Neutrophil (primary cell): Measurements from ENCODE around the gene OLFM1.

Experiments
- H3K27ac ChIP-seq: fragments of 200-600 bp; sonication (generic); 2 replicates; pipeline ENCODE4 v1.5.1; 2016; ENCODE audit warnings: mild to moderate bottlenecking, moderate library complexity
- H3K27me3 ChIP-seq: fragments of 200-600 bp; sonication (generic); 2 replicates; pipeline ENCODE4 v1.6.0; 2016; ENCODE audit warnings: mild to moderate bottlenecking
- H3K36me3 ChIP-seq: fragments of 200-600 bp; sonication (generic); 2 replicates; pipeline ENCODE4 v1.5.1; 2017
- H3K4me1 ChIP-seq, 2 experiments: fragments of 200-600 bp in 1 of 2; sonication (generic) in 1 of 2; 1 replicate in 1 of 2; 2 replicates in 1 of 2; pipeline versions ENCODE4 v1.5.1 to v1.6.1; 2013 to 2016; ENCODE audit warnings: low read depth in 1 of 2, low read length in 1 of 2, mild to moderate bottlenecking in 1 of 2, moderate library complexity in 1 of 2; ENCODE audit not compliant: control insufficient read depth in 1 of 2, insufficient read depth in 1 of 2
- H3K4me3 ChIP-seq, 2 experiments: fragments of 200-600 bp in 1 of 2; sonication (generic) in 1 of 2; 1 replicate in 1 of 2; 2 replicates in 1 of 2; pipeline ENCODE4 v1.5.1; 2013 to 2016; ENCODE audit warnings: low read depth in 1 of 2, low read length in 1 of 2, mild to moderate bottlenecking in 1 of 2, moderate library complexity in 1 of 2
- H3K9me3 ChIP-seq: fragments of 200-600 bp; sonication (generic); 2 replicates; pipeline ENCODE4 v1.5.1; 2016
- CTCF ChIP-seq: fragments of 200-600 bp; sonication (generic); IDR thresholded peaks from 2 replicates; pipeline ENCODE4 v1.5.1; 2016; ENCODE audit warnings: antibody characterized with exemption

Gene OLFM1

DNA sequence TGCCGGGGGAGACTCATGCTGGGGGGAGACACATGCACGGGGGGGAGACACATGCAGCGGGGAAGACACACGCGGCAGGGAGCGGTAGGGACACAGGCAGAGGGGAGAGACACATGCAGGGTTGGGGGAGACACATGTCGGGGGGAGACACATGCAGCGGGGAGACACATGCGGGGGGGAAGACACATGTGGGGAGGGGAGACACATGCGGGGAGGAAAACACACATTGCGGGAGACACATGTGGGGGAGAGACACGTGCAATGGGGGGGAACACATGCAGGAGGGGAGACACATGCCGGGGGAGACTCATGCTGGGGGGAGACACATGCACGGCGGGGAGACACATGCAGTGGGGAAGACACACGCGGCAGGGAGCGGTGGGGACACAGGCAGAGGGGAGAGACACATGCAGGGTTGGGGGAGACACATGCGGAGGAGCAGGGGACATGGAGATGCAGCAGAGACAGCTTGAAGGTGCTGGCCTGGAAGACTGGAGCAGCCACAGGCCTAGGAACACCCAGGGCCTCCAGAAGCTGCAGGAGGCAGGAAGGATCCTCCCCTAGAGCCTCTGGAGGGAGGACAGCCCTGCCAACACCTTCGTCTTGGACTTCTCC lies 20.3 kb upstream of the OLFM1 start:
- Histone ChIP-seq H3K27me3 (peaks cover 44% of the 10 kb centered on the region), H3K4me3 (no peak overlapping the region), H3K9me3 (no peaks in the 10 kb centered on the region), H3K36me3 (no peaks in the 10 kb centered on the region), H3K4me1 (no peaks in the 10 kb centered on the region), H3K27ac (no peak overlapping the region)
- no peak for TF ChIP-seq CTCF

- H3K36me3 ChIP-seq = no peaks in the 10 kb centered on the region
- H3K4me1 ChIP-seq = no peaks in the 10 kb centered on the region
- peaks cover 56% of the 10 kb centered on the region for H3K27me3 ChIP-seq
- H3K9me3 ChIP-seq = no peaks in the 10 kb centered on the region
- H3K4me3 ChIP-seq = no peak overlapping the region
- TF ChIP-seq CTCF = no peak
- no peak overlapping the region for H3K27ac ChIP-seq
Measured at GRCh38 chr9:135068776-135069415, 18.6 kb upstream of the OLFM1 start.

DNA sequence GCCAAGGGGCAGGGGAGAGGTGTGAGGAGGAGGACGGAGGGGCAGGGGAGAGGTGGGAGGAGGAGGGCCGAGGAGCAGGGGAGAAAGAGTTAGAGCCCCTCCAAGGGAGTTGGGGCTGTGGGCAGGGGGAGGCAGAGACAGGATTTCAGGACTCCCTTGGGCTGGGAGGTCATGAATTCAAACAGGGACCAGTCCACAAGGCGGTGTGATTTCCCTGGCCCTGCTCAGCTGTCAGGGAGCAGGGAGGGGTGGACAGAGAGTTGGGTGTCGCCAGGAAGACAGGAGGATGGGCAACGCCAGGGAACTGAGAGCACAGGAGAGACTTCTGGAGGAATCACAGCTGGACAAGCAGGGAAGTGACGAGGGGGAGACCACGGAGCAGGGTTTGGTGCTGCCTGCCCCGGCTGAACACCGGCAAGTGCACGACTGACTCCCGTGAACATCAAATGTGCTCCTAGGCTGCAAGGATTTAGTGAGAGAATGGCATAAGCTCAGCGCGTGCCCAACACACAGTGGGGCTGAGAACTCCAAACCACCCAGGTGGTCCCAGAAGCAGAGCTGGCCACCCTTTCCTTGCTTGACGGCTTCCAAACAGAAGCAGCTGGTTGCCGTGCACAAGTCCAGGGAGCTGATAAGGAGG lies 17.8 kb upstream of the OLFM1 start:
- H3K9me3 ChIP-seq = no peaks in the 10 kb centered on the region
- no peak for TF ChIP-seq CTCF
- H3K27me3 ChIP-seq = peaks cover 64% of the 10 kb centered on the region
- H3K4me1 ChIP-seq = no peaks in the 10 kb centered on the region
- no peaks in the 10 kb centered on the region for H3K36me3 ChIP-seq
- no peak overlapping the region for H3K27ac ChIP-seq
- H3K4me3 ChIP-seq = no peak overlapping the region

- no peaks in the 10 kb centered on the region for H3K4me1 ChIP-seq
- TF ChIP-seq CTCF = no peak
- H3K4me3 ChIP-seq = no peak overlapping the region
- H3K27me3 ChIP-seq = peaks cover 71% of the 10 kb centered on the region
- H3K9me3 ChIP-seq = no peaks in the 10 kb centered on the region
- H3K36me3 ChIP-seq = no peaks in the 10 kb centered on the region
- H3K27ac ChIP-seq = no peak overlapping the region
Measured at GRCh38 chr9:135070198-135070951, 17.1 kb upstream of the OLFM1 start.

DNA sequence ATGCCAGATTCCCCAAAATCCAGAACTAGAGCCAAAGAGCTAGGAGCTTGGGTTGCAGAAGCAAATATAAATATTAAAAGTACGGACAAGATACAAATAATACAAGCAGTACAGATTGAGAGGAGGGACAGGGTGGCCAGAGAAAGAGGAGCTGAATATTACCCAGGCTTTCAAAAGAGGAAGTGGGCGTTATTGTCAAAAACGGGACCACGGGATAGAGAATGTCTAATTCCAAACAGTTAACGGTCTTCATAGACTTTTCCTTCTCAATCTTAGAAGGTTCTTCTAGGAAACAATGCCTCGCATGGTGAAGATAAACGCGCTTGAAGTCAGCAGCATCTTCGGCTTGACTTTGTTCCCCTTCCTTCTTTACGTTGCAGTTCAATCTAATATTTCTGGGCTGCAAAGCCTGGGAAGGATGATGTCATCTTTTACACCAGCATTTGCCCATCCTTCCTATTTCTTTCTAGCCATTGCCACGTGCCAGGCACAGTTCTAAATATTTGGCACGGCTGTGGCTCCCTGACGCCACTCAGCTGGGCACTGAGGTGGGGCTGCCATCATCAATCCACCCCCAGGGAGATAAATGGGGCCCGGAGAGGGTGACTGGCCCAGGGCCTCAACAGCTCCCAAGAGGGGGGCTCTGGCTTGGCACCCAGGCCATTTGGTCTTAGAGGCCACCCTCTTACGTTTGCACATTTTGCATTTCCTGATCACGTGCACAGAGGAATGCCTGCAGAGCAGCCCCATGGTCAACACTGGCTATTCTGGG lies 16.3 kb upstream of the OLFM1 start:
- no peaks in the 10 kb centered on the region for H3K36me3 ChIP-seq
- no peak for TF ChIP-seq CTCF
- H3K27me3 ChIP-seq = peaks cover 79% of the 10 kb centered on the region

More for the DNA sequence above, 16.3 kb upstream of the OLFM1 start:
- Histone ChIP-seq H3K4me3 (no peak overlapping the region), H3K4me1 (no peaks in the 10 kb centered on the region), H3K9me3 (no peaks in the 10 kb centered on the region), H3K27ac (no peak overlapping the region)
